Muscle of leg (tissue), 11 donors: ENCODE data around the gene TMIGD1. TPM values are rescaled to one million over a fixed set of nuclear protein-coding genes. Genes with fewer than 3 reads are reported as not detected.

Source experiments
- DNase-seq: peaks from one replicate; pipeline ENCODE4 v3.0.0; 2013
- H3K27ac ChIP-seq: one replicate; pipeline ENCODE4 v1.5.1; 2013; ENCODE audit warnings: mild to moderate bottlenecking, low read length, control low read depth
- H3K27me3 ChIP-seq: one replicate; pipeline ENCODE4 v1.6.1; 2013; ENCODE audit warnings: low read length; ENCODE audit not compliant: control insufficient read depth, insufficient read depth
- H3K36me3 ChIP-seq: one replicate; pipeline ENCODE4 v1.6.1; 2013; ENCODE audit warnings: low read length; ENCODE audit not compliant: control insufficient read depth, insufficient read depth
- H3K4me1 ChIP-seq: one replicate; pipeline ENCODE4 v1.6.1; 2013; ENCODE audit warnings: low read length; ENCODE audit not compliant: control insufficient read depth, insufficient read depth
- H3K4me3 ChIP-seq: one replicate; pipeline ENCODE4 v1.5.1; 2013; ENCODE audit warnings: low read length, control low read depth
- H3K9me3 ChIP-seq: replicated peaks from 2 replicates; pipeline ENCODE4 v1.6.1; 2013; ENCODE audit warnings: low read depth, low read length; ENCODE audit not compliant: control insufficient read depth
- WGBS: methylation state at CpG from one replicate; pipeline ENCODE4 v1.1.5; 2013; ENCODE audit warnings: missing lambda C conversion rate; ENCODE audit not compliant: insufficient coverage; 5-methylcytosine and 5-hydroxymethylcytosine counted together
- polyA plus RNA-seq, 8 donors: library from polyadenylated mRNA; unstranded; fragments of 120-200 nt; gene quantifications; one replicate each; pipeline versions ENCODE4 v1.2.1 to v1.2.3, GENCODE V29; 2013; ENCODE audit warnings: inconsistent platforms in 1 of 8, low replicate concordance in 1 of 8; ENCODE audit not compliant: insufficient read length in 8 of 8, insufficient read depth in 1 of 8
- total RNA-seq: library from RNA; stranded (reverse); fragments of 120-200 nt; gene quantifications from one replicate; pipeline ENCODE4 v1.2.4, GENCODE V29; 2013

Gene TMIGD1
- total and polyA plus RNA-seq, 9 donors, result 0.41 to 0.56 TPM; not detected in 7

- no peak for DNase-seq
- no peak overlapping the region for H3K27ac ChIP-seq
- no CpG with 5 or more reads among the region's 4 CpGs for WGBS
- no peaks in the 10 kb centered on the region for H3K36me3 ChIP-seq
- no peaks in the 10 kb centered on the region for H3K4me1 ChIP-seq
- H3K27me3 ChIP-seq, result no peaks in the 10 kb centered on the region
- no peaks in the 10 kb centered on the region for H3K9me3 ChIP-seq
- no peak overlapping the region for H3K4me3 ChIP-seq
These were observed 1.8 kb downstream of the TMIGD1 start for GRCh38 chr17:30332057-30332542.

- no peaks in the 10 kb centered on the region for H3K9me3 ChIP-seq
- H3K4me1 ChIP-seq, result no peaks in the 10 kb centered on the region
- no peak overlapping the region for H3K27ac ChIP-seq
- H3K27me3 ChIP-seq, result no peaks in the 10 kb centered on the region
- WGBS, result no CpG with 5 or more reads among the region's 1 CpG
- no peak overlapping the region for H3K4me3 ChIP-seq
- no peak for DNase-seq
- H3K36me3 ChIP-seq, result no peaks in the 10 kb centered on the region
These were observed 7.0 kb downstream of the TMIGD1 start for GRCh38 chr17:30326809-30327208.

- Histone ChIP-seq H3K4me1 (no peaks in the 10 kb centered on the region), H3K27ac (no peak overlapping the region), H3K4me3 (no peak overlapping the region), H3K9me3 (no peaks in the 10 kb centered on the region), H3K27me3 (no peaks in the 10 kb centered on the region), H3K36me3 (no peaks in the 10 kb centered on the region)
- no peak for DNase-seq
- 74% methylated on average over 3 of the region's 7 CpGs for WGBS
These were observed 9.1 kb downstream of the TMIGD1 start for GRCh38 chr17:30324723-30325122.

- DNase-seq, result no peak
- no peak overlapping the region for H3K27ac ChIP-seq
These were observed 9.9 kb downstream of the TMIGD1 start for GRCh38 chr17:30323895-30324319.

GRCh38 chr17:30323262-30323894 lies 10.5 kb downstream of the TMIGD1 start:
- 17% methylated on average over 2 of the region's 5 CpGs for WGBS

More at GRCh38 chr17:30323895-30324319, 9.9 kb downstream of the TMIGD1 start:
- H3K4me3 ChIP-seq, result no peak overlapping the region
- H3K36me3 ChIP-seq, result no peaks in the 10 kb centered on the region
- H3K4me1 ChIP-seq, result no peaks in the 10 kb centered on the region
- no peaks in the 10 kb centered on the region for H3K9me3 ChIP-seq
- H3K27me3 ChIP-seq, result no peaks in the 10 kb centered on the region

GRCh38 chr17:30321314-30321713 lies 12.5 kb downstream of the TMIGD1 start:
- no peak for DNase-seq
- Histone ChIP-seq H3K36me3 (no peaks in the 10 kb centered on the region), H3K4me1 (no peaks in the 10 kb centered on the region), H3K9me3 (no peaks in the 10 kb centered on the region), H3K27ac (no peak overlapping the region), H3K27me3 (no peaks in the 10 kb centered on the region), H3K4me3 (no peak overlapping the region)
- WGBS, result 87% methylated on average over 3 of the region's 4 CpGs

More at GRCh38 chr17:30323262-30323894, 10.5 kb downstream of the TMIGD1 start:
- Histone ChIP-seq H3K4me1 (no peaks in the 10 kb centered on the region), H3K4me3 (no peak overlapping the region), H3K9me3 (no peaks in the 10 kb centered on the region), H3K27ac (no peak overlapping the region), H3K36me3 (no peaks in the 10 kb centered on the region), H3K27me3 (no peaks in the 10 kb centered on the region)
- no peak for DNase-seq

- Histone ChIP-seq H3K9me3 (no peaks in the 10 kb centered on the region), H3K27me3 (no peaks in the 10 kb centered on the region), H3K27ac (no peak overlapping the region), H3K36me3 (no peaks in the 10 kb centered on the region), H3K4me1 (no peaks in the 10 kb centered on the region), H3K4me3 (no peak overlapping the region)
- WGBS, result 23% methylated on average over 2 of the region's 3 CpGs
- no peak for DNase-seq
These were observed 15.7 kb downstream of the TMIGD1 start for GRCh38 chr17:30318155-30318554.

- Histone ChIP-seq H3K4me3 (no peak overlapping the region), H3K9me3 (no peaks in the 10 kb centered on the region), H3K36me3 (no peaks in the 10 kb centered on the region), H3K4me1 (no peaks in the 10 kb centered on the region), H3K27ac (no peak overlapping the region), H3K27me3 (no peaks in the 10 kb centered on the region)
- no CpG with 5 or more reads among the region's 1 CpG for WGBS
- DNase-seq, result no peak
These were observed 17.1 kb downstream of the TMIGD1 start for GRCh38 chr17:30316736-30317135.

- no peak for DNase-seq
These were observed 18.8 kb downstream of the TMIGD1 start for GRCh38 chr17:30315106-30315505.

GRCh38 chr17:30314474-30314873 lies 19.4 kb downstream of the TMIGD1 start:
- H3K4me1 ChIP-seq, result no peaks in the 10 kb centered on the region
- DNase-seq, result no peak
- WGBS, result no CpG with 5 or more reads among the region's 1 CpG
- no peaks in the 10 kb centered on the region for H3K36me3 ChIP-seq
- no peaks in the 10 kb centered on the region for H3K9me3 ChIP-seq
- no peaks in the 10 kb centered on the region for H3K27me3 ChIP-seq
- no peak overlapping the region for H3K4me3 ChIP-seq
- no peak overlapping the region for H3K27ac ChIP-seq

More at GRCh38 chr17:30315106-30315505, 18.8 kb downstream of the TMIGD1 start:
- no peak overlapping the region for H3K4me3 ChIP-seq
- H3K9me3 ChIP-seq, result no peaks in the 10 kb centered on the region
- no peaks in the 10 kb centered on the region for H3K4me1 ChIP-seq
- H3K27me3 ChIP-seq, result no peaks in the 10 kb centered on the region
- H3K27ac ChIP-seq, result no peak overlapping the region
- WGBS, result no CpG with 5 or more reads among the region's 2 CpGs
- no peaks in the 10 kb centered on the region for H3K36me3 ChIP-seq

GRCh38 chr17:30312226-30312625 lies 21.6 kb downstream of the TMIGD1 start:
- no peaks in the 10 kb centered on the region for H3K36me3 ChIP-seq
- H3K27ac ChIP-seq, result no peak overlapping the region
- no peaks in the 10 kb centered on the region for H3K9me3 ChIP-seq
- H3K4me3 ChIP-seq, result no peak overlapping the region
- DNase-seq, result no peak
- no peaks in the 10 kb centered on the region for H3K4me1 ChIP-seq
- whole genome bisulfite sequencing, result no CpG with 5 or more reads among the region's 2 CpGs
- H3K27me3 ChIP-seq, result peaks cover 3% of the 10 kb centered on the region
